HEK293T (cell line): ENCODE data around the gene PRKAG1.

Experiments
- CTCF ChIA-PET: fragments of 350-600 bp; formaldehyde crosslinking; extraction: SDS; loops from one replicate; lab custom pipeline; 2021; ENCODE audit warnings: antibody characterized with exemption, inconsistent platforms; lab: Yijun Ruan, JAX
- POLR2A ChIA-PET: fragments of 350-600 bp; formaldehyde crosslinking; extraction: SDS; loops from one replicate; lab custom pipeline; 2020; ENCODE audit warnings: antibody characterized with exemption, inconsistent platforms; lab: Yijun Ruan, JAX
- DNase-seq: peaks from one replicate; pipeline ENCODE4 v3.0.0; 2012; ENCODE audit warnings: mixed read lengths; ENCODE audit errors: extremely low spot score
- ARNT ChIP-seq: fragments of 450-650 bp; IDR thresholded peaks from 2 replicates; pipeline ENCODE4 v1.6.1; 2017; ENCODE audit warnings: mild to moderate bottlenecking
- BHLHE40 ChIP-seq: fragments of 450-650 bp; IDR thresholded peaks from 2 replicates; pipeline ENCODE4 v1.6.1; 2016; ENCODE audit warnings: mild to moderate bottlenecking, moderate library complexity, borderline replicate concordance
- CTBP1 ChIP-seq: fragments of 450-650 bp; IDR thresholded peaks from 2 replicates; pipeline ENCODE4 v1.6.1; 2016; ENCODE audit warnings: borderline replicate concordance
- ELF4 ChIP-seq: fragments of 450-650 bp; IDR thresholded peaks from 2 replicates; pipeline ENCODE4 v1.6.1; 2017; ENCODE audit warnings: antibody characterized with exemption
- FOXA1 ChIP-seq: fragments of 450-650 bp; IDR thresholded peaks from 2 replicates; pipeline ENCODE4 v1.6.1; 2016; ENCODE audit warnings: mild to moderate bottlenecking
- FOXK2 ChIP-seq: fragments of 450-650 bp; IDR thresholded peaks from 2 replicates; pipeline ENCODE4 v1.6.1; 2016; ENCODE audit warnings: mild to moderate bottlenecking
- FOXM1 ChIP-seq: fragments of 450-650 bp; IDR thresholded peaks from 2 replicates; pipeline ENCODE4 v1.6.1; 2017; ENCODE audit warnings: mild to moderate bottlenecking, borderline replicate concordance
- HDGF ChIP-seq: fragments of 450-650 bp; IDR thresholded peaks from 2 replicates; pipeline ENCODE4 v1.6.1; 2017; ENCODE audit warnings: antibody characterized with exemption, borderline replicate concordance
- L3MBTL2 ChIP-seq: fragments of 450-650 bp; conservative IDR thresholded peaks from 2 replicates; pipeline ENCODE4 v1.6.1; 2016; ENCODE audit warnings: mild to moderate bottlenecking
- LEF1 ChIP-seq: fragments of 450-650 bp; IDR thresholded peaks from 2 replicates; pipeline ENCODE4 v1.6.1; 2017; ENCODE audit warnings: mild to moderate bottlenecking, borderline replicate concordance
- NFRKB ChIP-seq: fragments of 450-650 bp; IDR thresholded peaks from 2 replicates; pipeline ENCODE4 v1.6.1; 2016; ENCODE audit warnings: mild to moderate bottlenecking, moderate library complexity
- PKNOX1 ChIP-seq: fragments of 450-650 bp; IDR thresholded peaks from 2 replicates; pipeline ENCODE4 v1.6.1; 2016
- SP1 ChIP-seq: fragments of 450-650 bp; IDR thresholded peaks from 2 replicates; pipeline ENCODE4 v1.6.1; 2017
- SUZ12 ChIP-seq: fragments of 450-650 bp; IDR thresholded peaks from 2 replicates; pipeline ENCODE4 v1.6.1; 2016; ENCODE audit warnings: mild to moderate bottlenecking
- TARDBP ChIP-seq: fragments of 450-650 bp; IDR thresholded peaks from 2 replicates; pipeline ENCODE4 v1.6.1; 2016
- ZNF384 ChIP-seq: fragments of 450-650 bp; IDR thresholded peaks from 2 replicates; pipeline ENCODE4 v1.6.1; 2016

Gene PRKAG1

GRCh38 chr12:49037111-49037946 is 18.8 kb upstream of the PRKAG1 start:
- ChIA-PET CTCF (interaction anchor here (1.2 kb wide), 1 partner anchor 16 kb away, joined by 5 read pairs; no protein-coding TSS in a partner anchor), POLR2A (interaction anchor here (1.5 kb wide), 1 partner anchor 17 kb away, joined by 3 read pairs; no protein-coding TSS in a partner anchor)
- no peak for TF ChIP-seq L3MBTL2
- TF ChIP-seq SUZ12 = no peak
- TF ChIP-seq LEF1 = no peak
- no peak for TF ChIP-seq BHLHE40
- TF ChIP-seq FOXK2 = no peak
- TF ChIP-seq FOXA1 = no peak
- TF ChIP-seq ZNF384 = no peak
- TF ChIP-seq ARNT = no peak
- TF ChIP-seq SP1 = no peak
- no peak for TF ChIP-seq NFRKB
- no peak for TF ChIP-seq CTBP1
- no peak for TF ChIP-seq PKNOX1
- TF ChIP-seq TARDBP = no peak
- no peak for TF ChIP-seq HDGF
- TF ChIP-seq FOXM1 = no peak
- TF ChIP-seq ELF4 = no peak
- DNase-seq = no peak

- DNase-seq = no peak
- TF ChIP-seq FOXA1 = no peak
- no peak for TF ChIP-seq ARNT
- CTCF ChIA-PET = interaction anchor here (0.7 to 1.2 kb wide), 2 partner anchors 14 to 306 kb away, joined by 3 to 5 read pairs; no protein-coding TSS in a partner anchor
- POLR2A ChIA-PET = no interaction called here
Measured at GRCh38 chr12:49036029-49036428, 17.5 kb upstream of the PRKAG1 start.

GRCh38 chr12:49034286-49034622 is 15.7 kb upstream of the PRKAG1 start:
- ChIA-PET CTCF (interaction anchor here (1.2 kb wide), 1 partner anchor 10 kb away, joined by 6 read pairs; no protein-coding TSS in a partner anchor), POLR2A (interaction anchor here (1.0 to 1.2 kb wide), 3 partner anchors 7 to 24 kb away, joined by 3 read pairs; no protein-coding TSS in a partner anchor)
- no peak for DNase-seq
- TF ChIP-seq HDGF = no peak
- TF ChIP-seq TARDBP = no peak
- no peak for TF ChIP-seq FOXK2
- no peak for TF ChIP-seq CTBP1
- no peak for TF ChIP-seq L3MBTL2
- no peak for TF ChIP-seq LEF1
- TF ChIP-seq ZNF384 = no peak
- no peak for TF ChIP-seq BHLHE40
- TF ChIP-seq PKNOX1 = no peak
- TF ChIP-seq ELF4 = no peak
- no peak for TF ChIP-seq FOXM1
- TF ChIP-seq ARNT = no peak
- no peak for TF ChIP-seq SP1
- no peak for TF ChIP-seq SUZ12

- no peak for DNase-seq
- TF ChIP-seq PKNOX1 (no peak), SP1 (no peak), BHLHE40 (no peak), LEF1 (no peak), HDGF (no peak), SUZ12 (no peak), L3MBTL2 (no peak), FOXK2 (no peak), FOXA1 (no peak), FOXM1 (no peak), CTBP1 (no peak), NFRKB (no peak)
- ChIA-PET CTCF (interaction anchor here (1.2 kb wide), 2 partner anchors 10 kb away, joined by 6 read pairs; no protein-coding TSS in a partner anchor), POLR2A (interaction anchor here (1.0 to 1.2 kb wide), 3 partner anchors 8 to 25 kb away, joined by 3 read pairs; no protein-coding TSS in a partner anchor)
Measured at GRCh38 chr12:49033611-49034285, 15.2 kb upstream of the PRKAG1 start.

GRCh38 chr12:49032679-49033447 is 14.3 kb upstream of the PRKAG1 start:
- CTCF ChIA-PET = interaction anchor here (0.5 to 1.2 kb wide), 2 partner anchors 11 to 82 kb away, joined by 3 to 6 read pairs; no protein-coding TSS in a partner anchor

More at GRCh38 chr12:49032679-49033447, 14.3 kb upstream of the PRKAG1 start:
- DNase-seq = no peak
- TF ChIP-seq FOXM1 (no peak), TARDBP (no peak), FOXK2 (no peak), ARNT (no peak), BHLHE40 (no peak), CTBP1 (no peak), NFRKB (no peak), FOXA1 (no peak), PKNOX1 (no peak), ZNF384 (no peak), SP1 (no peak), HDGF (no peak), L3MBTL2 (no peak), SUZ12 (no peak)
- POLR2A ChIA-PET = interaction anchor here (1.0 to 1.2 kb wide), 3 partner anchors 9 to 25 kb away, joined by 3 read pairs; no protein-coding TSS in a partner anchor
